ENCODE results near the gene ARHGAP25. TPM values are rescaled to one million over a fixed set of nuclear protein-coding genes. Genes with fewer than 3 reads are reported as not detected.

ARHGAP25 gene
- total and polyA plus RNA-seq, 2 experiments from 2014 or later, result 1.9 to 2.0 TPM

DNA sequence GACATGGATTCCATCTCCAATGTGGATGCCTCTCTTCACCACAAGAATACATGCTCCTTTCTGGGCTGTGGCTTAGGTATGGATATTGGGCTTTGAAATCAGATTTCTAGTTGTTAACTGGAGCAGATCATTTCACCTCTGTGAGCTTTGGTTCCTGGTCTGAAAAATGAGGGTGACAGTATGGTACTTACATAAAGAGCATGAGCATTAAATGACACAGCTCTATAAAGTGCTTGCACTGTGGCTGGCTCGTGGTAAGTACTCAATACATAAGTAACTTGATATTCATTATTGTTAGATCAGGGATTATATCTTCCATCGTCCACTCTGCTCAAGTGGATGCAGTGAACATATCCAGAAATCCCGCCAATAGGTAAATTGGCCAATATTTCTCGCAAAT lies 33.4 kb downstream of the ARHGAP25 start (continued):
- TF ChIP-seq ZNF462 (CRISPR knock-in tag; IDR thresholded peaks at IDR 0.05), result no peak

DNA sequence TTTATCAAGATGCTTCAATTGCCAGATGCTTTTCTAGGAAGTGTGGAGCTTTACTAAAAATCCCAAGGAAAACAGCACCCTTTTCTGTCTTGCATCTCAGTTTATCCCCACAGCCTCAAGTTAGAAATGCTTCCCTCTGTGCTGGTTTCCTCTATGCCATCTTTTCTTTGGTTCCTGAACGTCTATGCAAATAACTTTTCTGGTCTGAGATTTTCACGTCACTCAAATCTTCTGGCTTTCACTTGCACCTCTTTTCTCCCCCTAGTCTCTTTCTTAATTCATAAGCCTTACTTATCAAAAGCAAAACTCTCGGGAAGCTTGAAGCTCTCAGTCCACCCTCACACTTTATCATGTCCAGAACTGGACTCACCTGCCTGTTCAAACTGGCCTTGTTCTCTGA lies 33.9 kb downstream of the ARHGAP25 start:
- no peaks in the 10 kb centered on the region for H3K9me2 ChIP-seq (ENCODE audit: insufficient read depth)
- no peaks in the 10 kb centered on the region for H3K27me3 ChIP-seq (ENCODE audit: insufficient read depth)
- no peaks in the 10 kb centered on the region for H3K36me3 ChIP-seq (ENCODE audit: insufficient read depth)
- Mint-ChIP-seq H3K9me3 (no peaks in the 10 kb centered on the region; the same call in 2 of the 3 replicates), H3K36me3 (ENCODE audit: low read depth) (no peaks in the 10 kb centered on the region), H3K4me1 (peaks cover 37% of the 10 kb centered on the region), H3K27me3 (ENCODE audit: insufficient read depth, low read depth, poor library complexity) (peaks cover 3% of the 10 kb centered on the region), H3K4me3 (no peak overlapping the region), H3K27ac (no peak overlapping the region)
- H4K20me1 ChIP-seq (replicated peaks; ENCODE audit: insufficient read depth), result no peaks in the 10 kb centered on the region
- H3K4me1 ChIP-seq (ENCODE audit: insufficient read depth), result peaks cover 36% of the 10 kb centered on the region
- no peaks in the 10 kb centered on the region for H3F3A ChIP-seq (replicated peaks; ENCODE audit: low read depth)
- DNase-seq (ENCODE audit: low spot score) (no peak), ATAC-seq (no peak)
- H3K4me3 ChIP-seq, result no peak overlapping the region
- H3K4me2 ChIP-seq, result no peak overlapping the region
- no peak overlapping the region for H3K27ac ChIP-seq (ENCODE audit: low read depth)
- H2AFZ ChIP-seq, result no peak overlapping the region
- no peaks in the 10 kb centered on the region for H3K79me2 ChIP-seq (replicated peaks; ENCODE audit: insufficient read depth)
- TF ChIP-seq CREB1 (CRISPR knock-in tag; IDR thresholded peaks at IDR 0.05; ENCODE audit: low read depth) (no peak), ZNF331 (CRISPR knock-in tag; IDR thresholded peaks at IDR 0.05; ENCODE audit: low read depth) (no peak), POLR2AphosphoS5 (IDR thresholded peaks at IDR 0.05; ENCODE audit: low read depth) (no peak), EZH2 (IDR thresholded peaks at IDR 0.05; ENCODE audit: low read depth, unreplicated experiment) (no peak), ZNF462 (CRISPR knock-in tag; IDR thresholded peaks at IDR 0.05) (no peak), ZNF114 (CRISPR knock-in tag; IDR thresholded peaks at IDR 0.05) (no peak), STAT1 (IDR thresholded peaks at IDR 0.05; ENCODE audit: unreplicated experiment) (no peak), NANOG (IDR thresholded peaks at IDR 0.05; ENCODE audit: borderline replicate concordance) (no peak)
- TF ChIP-seq, protein P1, sequence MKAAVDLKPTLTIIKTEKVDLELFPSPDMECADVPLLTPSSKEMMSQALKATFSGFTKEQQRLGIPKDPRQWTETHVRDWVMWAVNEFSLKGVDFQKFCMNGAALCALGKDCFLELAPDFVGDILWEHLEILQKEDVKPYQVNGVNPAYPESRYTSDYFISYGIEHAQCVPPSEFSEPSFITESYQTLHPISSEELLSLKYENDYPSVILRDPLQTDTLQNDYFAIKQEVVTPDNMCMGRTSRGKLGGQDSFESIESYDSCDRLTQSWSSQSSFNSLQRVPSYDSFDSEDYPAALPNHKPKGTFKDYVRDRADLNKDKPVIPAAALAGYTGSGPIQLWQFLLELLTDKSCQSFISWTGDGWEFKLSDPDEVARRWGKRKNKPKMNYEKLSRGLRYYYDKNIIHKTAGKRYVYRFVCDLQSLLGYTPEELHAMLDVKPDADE (IDR thresholded peaks at IDR 0.05), result no peak
